ENCODE data around the gene FBXL22.

Gene FBXL22

GRCh38 chr15:63597038-63597790 is at the start of gene FBXL22:
Gene FBXL22, plus strand, starts transcription at chr15:63597387. Its CDS starts 6 bp downstream, at chr15:63597393.
- DNase-seq: no peak

- DNase-seq: no peak
These were observed 45.8 kb upstream of the FBXL22 start for GRCh38 chr15:63551400-63551799.

- DNase-seq: no peak
These were observed 43.8 kb upstream of the FBXL22 start for GRCh38 chr15:63553388-63553791.

GRCh38 chr15:63554337-63554927 is 42.8 kb upstream of the FBXL22 start:
- DNase-seq: no peak

- no peak for DNase-seq
These were observed 41.7 kb upstream of the FBXL22 start for GRCh38 chr15:63555507-63555906.

GRCh38 chr15:63556246-63556645 is 40.9 kb upstream of the FBXL22 start:
- no peak for DNase-seq

- no peak for DNase-seq
These were observed 40.5 kb upstream of the FBXL22 start for GRCh38 chr15:63556736-63557135.

GRCh38 chr15:63559753-63560152 is 37.4 kb upstream of the FBXL22 start:
- DNase-seq: no peak

- no peak for DNase-seq
These were observed 36.3 kb upstream of the FBXL22 start for GRCh38 chr15:63560741-63561448.

- DNase-seq: no peak
These were observed 33.1 kb upstream of the FBXL22 start for GRCh38 chr15:63564093-63564492.

GRCh38 chr15:63565536-63566186 is 31.5 kb upstream of the FBXL22 start:
- DNase-seq: no peak

GRCh38 chr15:63572749-63573464 is 24.3 kb upstream of the FBXL22 start:
- no peak for DNase-seq

GRCh38 chr15:63573533-63573932 is 23.7 kb upstream of the FBXL22 start:
- no peak for DNase-seq

GRCh38 chr15:63575312-63575711 is 21.9 kb upstream of the FBXL22 start:
- no peak for DNase-seq

- no peak for DNase-seq
These were observed 20.7 kb upstream of the FBXL22 start for GRCh38 chr15:63576441-63576840.

GRCh38 chr15:63582179-63582578 is 15.0 kb upstream of the FBXL22 start:
- no peak for DNase-seq

GRCh38 chr15:63582718-63583426 is 14.3 kb upstream of the FBXL22 start:
- DNase-seq: no peak

- no peak for DNase-seq
These were observed 10.4 kb upstream of the FBXL22 start for GRCh38 chr15:63586790-63587189.

- DNase-seq: no peak
These were observed 9.7 kb upstream of the FBXL22 start for GRCh38 chr15:63587527-63587926.

GRCh38 chr15:63588826-63589225 is 8.4 kb upstream of the FBXL22 start:
- no peak for DNase-seq

GRCh38 chr15:63593705-63594671 is 3.2 kb upstream of the FBXL22 start:
- no peak for DNase-seq

All from CD4-positive, alpha-beta T cell treated with Interferon gamma for 1 hour (primary cell).